ENCODE data around the gene SDC3.

Gene SDC3, protein sequence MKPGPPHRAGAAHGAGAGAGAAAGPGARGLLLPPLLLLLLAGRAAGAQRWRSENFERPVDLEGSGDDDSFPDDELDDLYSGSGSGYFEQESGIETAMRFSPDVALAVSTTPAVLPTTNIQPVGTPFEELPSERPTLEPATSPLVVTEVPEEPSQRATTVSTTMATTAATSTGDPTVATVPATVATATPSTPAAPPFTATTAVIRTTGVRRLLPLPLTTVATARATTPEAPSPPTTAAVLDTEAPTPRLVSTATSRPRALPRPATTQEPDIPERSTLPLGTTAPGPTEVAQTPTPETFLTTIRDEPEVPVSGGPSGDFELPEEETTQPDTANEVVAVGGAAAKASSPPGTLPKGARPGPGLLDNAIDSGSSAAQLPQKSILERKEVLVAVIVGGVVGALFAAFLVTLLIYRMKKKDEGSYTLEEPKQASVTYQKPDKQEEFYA

GRCh38 chr1:30908696-30909364, at the start of gene SDC3:
TSS of gene SDC3 (minus strand) at chr1:30908758. CDS start at chr1:30908586, 172 bp downstream.
- DNase-seq (ENCODE audit: low read depth), result no peak
- TF ChIP-seq, protein P1, sequence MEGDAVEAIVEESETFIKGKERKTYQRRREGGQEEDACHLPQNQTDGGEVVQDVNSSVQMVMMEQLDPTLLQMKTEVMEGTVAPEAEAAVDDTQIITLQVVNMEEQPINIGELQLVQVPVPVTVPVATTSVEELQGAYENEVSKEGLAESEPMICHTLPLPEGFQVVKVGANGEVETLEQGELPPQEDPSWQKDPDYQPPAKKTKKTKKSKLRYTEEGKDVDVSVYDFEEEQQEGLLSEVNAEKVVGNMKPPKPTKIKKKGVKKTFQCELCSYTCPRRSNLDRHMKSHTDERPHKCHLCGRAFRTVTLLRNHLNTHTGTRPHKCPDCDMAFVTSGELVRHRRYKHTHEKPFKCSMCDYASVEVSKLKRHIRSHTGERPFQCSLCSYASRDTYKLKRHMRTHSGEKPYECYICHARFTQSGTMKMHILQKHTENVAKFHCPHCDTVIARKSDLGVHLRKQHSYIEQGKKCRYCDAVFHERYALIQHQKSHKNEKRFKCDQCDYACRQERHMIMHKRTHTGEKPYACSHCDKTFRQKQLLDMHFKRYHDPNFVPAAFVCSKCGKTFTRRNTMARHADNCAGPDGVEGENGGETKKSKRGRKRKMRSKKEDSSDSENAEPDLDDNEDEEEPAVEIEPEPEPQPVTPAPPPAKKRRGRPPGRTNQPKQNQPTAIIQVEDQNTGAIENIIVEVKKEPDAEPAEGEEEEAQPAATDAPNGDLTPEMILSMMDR (conservative IDR thresholded peaks at IDR 0.05; ENCODE audit: low read depth, low read length), result no peak
- peak within 1 kb of the TSS; percentile 62 for H3K4me3 ChIP-seq (ENCODE audit: low read depth, low read length)

DNA sequence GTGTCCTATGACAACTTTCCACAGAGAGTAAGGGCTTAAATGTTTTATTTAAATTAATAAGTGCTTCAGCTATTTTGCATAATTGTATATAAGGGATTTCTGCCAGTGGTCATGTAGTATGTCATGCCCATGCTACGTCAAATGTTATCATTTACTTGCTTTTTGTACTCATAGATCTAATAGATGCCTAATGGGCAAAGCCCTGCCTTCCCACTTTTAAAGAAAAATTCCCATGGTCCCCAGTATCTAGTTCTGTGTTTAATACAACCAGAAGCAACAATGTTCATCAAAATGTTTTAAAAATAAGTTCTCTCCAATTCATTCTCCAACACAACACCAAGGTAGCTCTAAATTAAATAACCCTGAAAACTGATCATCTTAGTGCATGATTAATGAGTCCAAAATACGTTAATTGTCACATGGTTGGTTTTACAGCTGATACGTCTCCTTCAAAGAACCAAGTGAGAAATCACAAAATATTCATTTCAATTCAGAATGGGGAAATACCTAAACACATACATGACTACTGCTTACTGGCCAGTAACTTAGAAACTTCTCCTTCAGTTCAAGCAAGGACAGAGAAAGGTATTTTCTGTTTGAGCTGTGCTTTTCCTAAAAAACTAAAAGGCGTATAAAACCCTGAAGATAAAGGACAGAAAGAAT, 49.1 kb upstream of the SDC3 start:
- no peak overlapping the region for H3K4me3 ChIP-seq (ENCODE audit: low read depth, low read length)
- no peak for DNase-seq (ENCODE audit: low read depth)
- TF ChIP-seq, protein P1 (conservative IDR thresholded peaks at IDR 0.05; ENCODE audit: low read depth, low read length), result no peak

DNA sequence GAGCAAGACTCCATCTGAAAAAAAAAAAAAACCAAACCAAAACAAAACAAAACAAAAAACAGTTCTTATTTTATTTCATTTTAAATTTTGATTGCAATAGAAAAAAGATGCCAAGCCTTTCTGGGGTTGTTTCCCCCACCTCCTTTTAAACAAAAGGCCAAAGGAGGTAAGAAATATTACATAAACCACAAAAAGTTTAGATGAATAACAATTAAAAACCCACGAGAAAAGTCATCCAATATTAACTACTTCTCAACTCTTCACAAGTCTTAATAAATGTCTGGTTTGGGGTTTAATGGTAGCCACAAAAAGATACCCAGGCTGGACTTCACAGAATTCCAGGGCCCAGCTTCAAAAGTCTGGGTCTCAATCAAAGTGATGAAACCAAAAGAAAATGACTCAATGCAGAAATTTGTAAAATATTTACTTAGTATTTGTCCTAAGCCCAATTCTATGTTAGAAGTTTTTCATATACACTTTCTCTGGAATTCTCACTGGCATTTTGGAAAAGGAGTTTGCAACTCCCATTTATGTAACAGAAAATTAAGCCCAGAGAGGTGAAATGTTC, 47.0 kb upstream of the SDC3 start:
- TF ChIP-seq, protein P1 (conservative IDR thresholded peaks at IDR 0.05; ENCODE audit: low read depth, low read length), result no peak
- DNase-seq (ENCODE audit: low read depth), result peak; percentile 37
- no peak overlapping the region for H3K4me3 ChIP-seq (ENCODE audit: low read depth, low read length)

- H3K4me3 ChIP-seq (ENCODE audit: low read depth, low read length), result no peak overlapping the region
- TF ChIP-seq, protein P1 (conservative IDR thresholded peaks at IDR 0.05; ENCODE audit: low read depth, low read length), result no peak
- DNase-seq (ENCODE audit: low read depth), result no peak
Measured at GRCh38 chr1:30953685-30954084, 45.1 kb upstream of the SDC3 start.

DNA sequence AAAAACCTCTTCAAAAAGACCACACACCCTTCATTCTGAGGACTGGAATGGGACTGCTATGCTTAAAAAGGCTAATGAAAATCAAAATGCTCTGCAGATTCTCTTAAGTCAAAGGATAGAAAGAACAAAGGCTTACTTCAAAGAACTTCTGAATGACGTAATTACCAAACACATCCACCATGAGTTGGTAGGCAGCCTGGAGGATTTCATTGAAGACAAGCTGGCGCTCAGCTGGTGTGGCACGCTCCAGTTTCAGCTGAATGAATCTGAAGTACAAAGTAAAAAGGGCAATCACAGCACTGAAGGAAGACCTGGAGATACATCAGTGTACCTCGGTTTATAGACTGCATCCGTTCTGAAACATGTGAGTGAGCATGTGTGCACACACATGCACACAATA, 43.5 kb upstream of the SDC3 start:
- no peak for DNase-seq (ENCODE audit: low read depth)
- TF ChIP-seq, protein P1 (conservative IDR thresholded peaks at IDR 0.05; ENCODE audit: low read depth, low read length), result no peak
- H3K4me3 ChIP-seq (ENCODE audit: low read depth, low read length), result no peak overlapping the region

DNA sequence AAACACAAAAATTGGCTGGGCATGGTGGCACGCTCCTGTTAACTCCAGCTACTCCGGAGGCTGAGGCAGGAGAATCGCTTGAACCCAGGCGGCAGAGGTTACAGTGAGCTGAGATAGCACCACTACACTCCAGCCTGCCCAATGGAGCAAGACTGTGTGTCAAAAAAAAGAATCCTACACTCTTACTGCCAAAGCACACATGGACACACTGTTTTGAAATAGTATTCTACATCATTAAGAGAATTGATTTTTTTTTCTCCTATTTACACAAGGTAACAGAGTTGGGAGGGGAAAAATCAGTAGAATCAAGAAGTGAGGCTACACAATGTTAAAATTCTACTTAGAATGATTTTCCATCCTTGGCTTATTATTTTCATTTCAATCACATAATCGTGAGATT, 42.1 kb upstream of the SDC3 start:
- no peak for DNase-seq (ENCODE audit: low read depth)
- TF ChIP-seq, protein P1 (conservative IDR thresholded peaks at IDR 0.05; ENCODE audit: low read depth, low read length), result no peak
- no peak overlapping the region for H3K4me3 ChIP-seq (ENCODE audit: low read depth, low read length)
